Measurements from ENCODE around the gene BUB1.
"Not testable (repeated sequence)": the region's sequence is repeated elsewhere in the genome, so short reads cannot be mapped to it uniquely, and the experiment has no call there.

DNA sequence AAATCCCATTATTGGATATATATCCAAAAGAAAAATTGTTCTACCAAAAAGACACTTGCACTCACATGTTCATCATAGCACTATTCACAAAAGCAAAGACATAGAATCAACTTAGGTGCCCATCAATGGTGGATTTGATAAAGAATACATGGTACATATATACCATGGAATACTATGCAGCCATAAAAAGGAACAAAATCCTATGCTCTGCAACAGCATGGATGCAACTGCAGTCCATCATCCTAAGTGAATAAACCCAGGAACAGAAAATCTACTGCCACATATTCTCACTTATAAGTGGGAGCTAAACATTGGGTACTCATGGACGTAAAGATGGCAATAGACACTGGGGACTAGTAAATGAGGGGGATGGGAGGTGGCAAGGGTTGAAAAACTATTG, 50.5 kb downstream of the BUB1 start:
- TF ChIP-seq, protein P1, sequence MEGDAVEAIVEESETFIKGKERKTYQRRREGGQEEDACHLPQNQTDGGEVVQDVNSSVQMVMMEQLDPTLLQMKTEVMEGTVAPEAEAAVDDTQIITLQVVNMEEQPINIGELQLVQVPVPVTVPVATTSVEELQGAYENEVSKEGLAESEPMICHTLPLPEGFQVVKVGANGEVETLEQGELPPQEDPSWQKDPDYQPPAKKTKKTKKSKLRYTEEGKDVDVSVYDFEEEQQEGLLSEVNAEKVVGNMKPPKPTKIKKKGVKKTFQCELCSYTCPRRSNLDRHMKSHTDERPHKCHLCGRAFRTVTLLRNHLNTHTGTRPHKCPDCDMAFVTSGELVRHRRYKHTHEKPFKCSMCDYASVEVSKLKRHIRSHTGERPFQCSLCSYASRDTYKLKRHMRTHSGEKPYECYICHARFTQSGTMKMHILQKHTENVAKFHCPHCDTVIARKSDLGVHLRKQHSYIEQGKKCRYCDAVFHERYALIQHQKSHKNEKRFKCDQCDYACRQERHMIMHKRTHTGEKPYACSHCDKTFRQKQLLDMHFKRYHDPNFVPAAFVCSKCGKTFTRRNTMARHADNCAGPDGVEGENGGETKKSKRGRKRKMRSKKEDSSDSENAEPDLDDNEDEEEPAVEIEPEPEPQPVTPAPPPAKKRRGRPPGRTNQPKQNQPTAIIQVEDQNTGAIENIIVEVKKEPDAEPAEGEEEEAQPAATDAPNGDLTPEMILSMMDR (IDR thresholded peaks at IDR 0.05), result not testable (repeated sequence)
- not testable (repeated sequence) for TF ChIP-seq POLR2A (IDR thresholded peaks at IDR 0.05)

Data from thyroid gland (tissue), 4 donors.